Ishikawa (cell line): ENCODE results near the gene SHB.

Experiments used
- CREB1 ChIP-seq: IDR thresholded peaks from 2 replicates; pipeline ENCODE4 v1.6.1; 2012; ENCODE audit warnings: low read depth
- EGR1 ChIP-seq: IDR thresholded peaks from 2 replicates; pipeline ENCODE4 v1.6.1; 2012
- EP300 ChIP-seq: IDR thresholded peaks from 2 replicates; pipeline ENCODE4 v1.6.1; 2012; ENCODE audit warnings: borderline replicate concordance
- NFIC ChIP-seq: IDR thresholded peaks from 2 replicates; pipeline ENCODE4 v1.6.1; 2012
- RAD21 ChIP-seq: IDR thresholded peaks from 2 replicates; pipeline ENCODE4 v1.6.1; 2012; ENCODE audit warnings: low read depth
- REST ChIP-seq: IDR thresholded peaks from 2 replicates; pipeline ENCODE4 v1.6.1; 2012; ENCODE audit warnings: low read depth, mild to moderate bottlenecking
- TAF1 ChIP-seq: IDR thresholded peaks from 2 replicates; pipeline ENCODE4 v1.6.1; 2012; ENCODE audit warnings: low read depth, mild to moderate bottlenecking
- TEAD4 ChIP-seq: IDR thresholded peaks from 2 replicates; pipeline ENCODE4 v1.6.1; 2012
- YY1 ChIP-seq: IDR thresholded peaks from 2 replicates; pipeline ENCODE4 v1.6.1; 2012; ENCODE audit warnings: low read depth
- ZBTB7A ChIP-seq: IDR thresholded peaks from 2 replicates; pipeline ENCODE4 v1.6.1; 2012; ENCODE audit warnings: low read depth
- TF ChIP-seq, protein P1 (sequence below): IDR thresholded peaks from 2 replicates; pipeline ENCODE4 v1.6.1; 2012

DNA sequence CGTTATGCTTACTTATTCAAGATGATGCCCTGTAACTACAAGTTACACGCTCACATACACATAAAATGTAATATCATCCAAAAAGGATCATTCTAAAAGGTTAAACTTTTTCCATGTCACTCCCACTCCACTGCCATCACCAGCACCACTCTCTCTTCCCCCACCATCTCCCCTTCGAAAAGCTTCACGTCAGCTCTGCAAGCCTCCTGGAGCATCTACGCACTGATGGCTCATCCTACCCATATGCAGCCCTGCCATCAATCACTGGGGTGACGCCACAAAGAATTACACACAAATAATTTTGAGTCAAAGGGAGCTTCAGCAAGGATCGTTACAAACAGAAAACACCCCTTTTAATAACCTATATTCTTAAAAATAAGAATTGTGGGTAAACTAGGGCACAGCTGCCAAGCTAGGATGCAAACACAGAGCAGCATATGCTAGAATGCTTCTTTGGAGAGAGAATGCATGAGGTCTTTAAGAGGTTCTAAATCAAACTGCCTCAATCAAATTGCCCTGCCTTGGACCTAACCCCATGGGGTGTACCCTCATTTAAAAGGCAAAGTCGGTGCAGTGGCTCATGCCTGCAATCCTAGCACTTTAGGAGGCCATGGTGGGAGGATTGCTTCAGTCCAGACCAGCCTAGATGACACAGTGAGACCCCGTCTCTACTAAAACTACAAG, 56.1 kb downstream of the SHB start:
- TF ChIP-seq TAF1 (no peak), TEAD4 (no peak), EP300 (no peak), REST (no peak), YY1 (no peak), RAD21 (no peak), NFIC (no peak), EGR1 (no peak), CREB1 (no peak), ZBTB7A (no peak)
- TF ChIP-seq, protein P1, sequence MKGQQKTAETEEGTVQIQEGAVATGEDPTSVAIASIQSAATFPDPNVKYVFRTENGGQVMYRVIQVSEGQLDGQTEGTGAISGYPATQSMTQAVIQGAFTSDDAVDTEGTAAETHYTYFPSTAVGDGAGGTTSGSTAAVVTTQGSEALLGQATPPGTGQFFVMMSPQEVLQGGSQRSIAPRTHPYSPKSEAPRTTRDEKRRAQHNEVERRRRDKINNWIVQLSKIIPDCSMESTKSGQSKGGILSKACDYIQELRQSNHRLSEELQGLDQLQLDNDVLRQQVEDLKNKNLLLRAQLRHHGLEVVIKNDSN, result no peak
